ENCODE results near the gene UBQLN1.

UBQLN1 gene

GRCh38 chr9:83662933-83663332, 44.8 kb downstream of the UBQLN1 start (continued):
- TF ChIP-seq POU6F1 (CRISPR knock-in tag; IDR thresholded peaks at IDR 0.05; ENCODE audit: borderline replicate concordance, low read depth) (no peak), RARB (CRISPR knock-in tag; IDR thresholded peaks at IDR 0.05) (no peak), ZFP30 (CRISPR knock-in tag; IDR thresholded peaks at IDR 0.05) (no peak), ARNTL (CRISPR knock-in tag; IDR thresholded peaks at IDR 0.05; ENCODE audit: borderline replicate concordance, low read depth) (no peak), CSDC2 (CRISPR knock-in tag; IDR thresholded peaks at IDR 0.05) (no peak), TOX (CRISPR knock-in tag; IDR thresholded peaks at IDR 0.05; ENCODE audit: borderline replicate concordance) (no peak), GLIS3 (CRISPR knock-in tag; IDR thresholded peaks at IDR 0.05) (no peak), ZNF8 (CRISPR knock-in tag; IDR thresholded peaks at IDR 0.05) (no peak)

GRCh38 chr9:83656952-83657351, 50.8 kb downstream of the UBQLN1 start:
- no peak for TF ChIP-seq ZFP30 (CRISPR knock-in tag; IDR thresholded peaks at IDR 0.05)
- no peak for TF ChIP-seq ZFP3 (CRISPR knock-in tag; IDR thresholded peaks at IDR 0.05)
- TF ChIP-seq SNAI2 (CRISPR knock-in tag; IDR thresholded peaks at IDR 0.05) = no peak
- TF ChIP-seq ISL1 (CRISPR knock-in tag; IDR thresholded peaks at IDR 0.05) = no peak
- no peak for TF ChIP-seq ZNF70 (CRISPR knock-in tag; IDR thresholded peaks at IDR 0.05)
- no peak for ATAC-seq

- ATAC-seq = no peak
- TF ChIP-seq ZFP30 (CRISPR knock-in tag; IDR thresholded peaks at IDR 0.05) (no peak), TOX (CRISPR knock-in tag; IDR thresholded peaks at IDR 0.05; ENCODE audit: borderline replicate concordance) (no peak), ESRRG (CRISPR knock-in tag; IDR thresholded peaks at IDR 0.05) (no peak), PPARA (CRISPR knock-in tag; IDR thresholded peaks at IDR 0.05; ENCODE audit: borderline replicate concordance) (no peak), SNAI2 (CRISPR knock-in tag; IDR thresholded peaks at IDR 0.05) (no peak), TCF4 (CRISPR knock-in tag; IDR thresholded peaks at IDR 0.05; ENCODE audit: borderline replicate concordance) (no peak), ZNF70 (CRISPR knock-in tag; IDR thresholded peaks at IDR 0.05) (no peak), ZFP3 (CRISPR knock-in tag; IDR thresholded peaks at IDR 0.05) (no peak)
These were observed 51.6 kb downstream of the UBQLN1 start for GRCh38 chr9:83656032-83656680.

GRCh38 chr9:83655433-83655832, 52.3 kb downstream of the UBQLN1 start:
- TF ChIP-seq ZNF565 (CRISPR knock-in tag; conservative IDR thresholded peaks at IDR 0.05; ENCODE audit: low read depth) = no peak
- TF ChIP-seq GLIS3 (CRISPR knock-in tag; IDR thresholded peaks at IDR 0.05) = no peak
- ATAC-seq = no peak

- no peak for ATAC-seq
- TF ChIP-seq CSRNP3 (CRISPR knock-in tag; IDR thresholded peaks at IDR 0.05) (no peak), CREB5 (CRISPR knock-in tag; IDR thresholded peaks at IDR 0.05; ENCODE audit: low read depth) (no peak), RARB (CRISPR knock-in tag; IDR thresholded peaks at IDR 0.05) (no peak), TSHZ2 (CRISPR knock-in tag; IDR thresholded peaks at IDR 0.05) (no peak), CSDC2 (CRISPR knock-in tag; IDR thresholded peaks at IDR 0.05) (no peak), ARNTL (CRISPR knock-in tag; IDR thresholded peaks at IDR 0.05; ENCODE audit: borderline replicate concordance, low read depth) (no peak), TOX (CRISPR knock-in tag; IDR thresholded peaks at IDR 0.05; ENCODE audit: borderline replicate concordance) (no peak), ESRRG (CRISPR knock-in tag; IDR thresholded peaks at IDR 0.05) (no peak), ZNF8 (CRISPR knock-in tag; IDR thresholded peaks at IDR 0.05) (no peak), ZFP3 (CRISPR knock-in tag; IDR thresholded peaks at IDR 0.05) (no peak)
These were observed 55.3 kb downstream of the UBQLN1 start for GRCh38 chr9:83652433-83652832.
